ENCODE results near the gene SMG1.
A peak's percentile ranks its signal among the peaks of the same experiment; 100 is the strongest.
"Not testable (repeated sequence)": the region's sequence is repeated elsewhere in the genome, so short reads cannot be mapped to it uniquely, and the experiment has no call there.

The SMG1 gene

GRCh38 chr16:18796377-18796776 lies 129.8 kb downstream of the SMG1 start:
- no peak for DNase-seq

- DNase-seq = no peak
These were observed 133.3 kb downstream of the SMG1 start for GRCh38 chr16:18792836-18793433.

- DNase-seq = peak; percentile 89
These were observed 136.1 kb downstream of the SMG1 start, which contains the start of gene RPS15A for GRCh38 chr16:18789850-18790706. Gene RPS15A (minus strand): TSS chr16:18790334. CDS start chr16:18789113, 1,221 bp downstream.

- DNase-seq = no peak
These were observed 136.7 kb downstream of the SMG1 start for GRCh38 chr16:18789515-18789849.

GRCh38 chr16:18788828-18789514 lies 137.2 kb downstream of the SMG1 start:
- DNase-seq = no peak

- DNase-seq = no peak
These were observed 141.1 kb downstream of the SMG1 start for GRCh38 chr16:18784917-18785623.

GRCh38 chr16:18783430-18784341 lies 142.5 kb downstream of the SMG1 start:
- DNase-seq = no peak

GRCh38 chr16:18782697-18783429 lies 143.3 kb downstream of the SMG1 start:
- DNase-seq = no peak

GRCh38 chr16:18781232-18781631 lies 145.0 kb downstream of the SMG1 start:
- DNase-seq = not testable (repeated sequence)

- DNase-seq = not testable (repeated sequence)
These were observed 145.7 kb downstream of the SMG1 start for GRCh38 chr16:18780460-18781026.

- DNase-seq = not testable (repeated sequence)
These were observed 148.5 kb downstream of the SMG1 start for GRCh38 chr16:18777664-18778063.

- DNase-seq = not testable (repeated sequence)
These were observed 149.9 kb downstream of the SMG1 start for GRCh38 chr16:18776334-18776733.

GRCh38 chr16:18774651-18775050 lies 151.6 kb downstream of the SMG1 start:
- not testable (repeated sequence) for DNase-seq

GRCh38 chr16:18772171-18772570 lies 154.0 kb downstream of the SMG1 start:
- not testable (repeated sequence) for DNase-seq

- DNase-seq = not testable (repeated sequence)
These were observed 155.8 kb downstream of the SMG1 start for GRCh38 chr16:18770336-18770962.

GRCh38 chr16:18767217-18767616 lies 159.0 kb downstream of the SMG1 start:
- not testable (repeated sequence) for DNase-seq

- not testable (repeated sequence) for DNase-seq
These were observed 163.5 kb downstream of the SMG1 start for GRCh38 chr16:18762713-18763112.

GRCh38 chr16:18759598-18760520 lies 166.3 kb downstream of the SMG1 start:
- DNase-seq = peak; percentile 45
